Retinal pigment epithelial cell (primary cell): Measurements from ENCODE around the gene ECHS1.
"Not testable (repeated sequence)": the region's sequence is repeated elsewhere in the genome, so short reads cannot be mapped to it uniquely, and the experiment has no call there.

Experiments used
- DNase-seq: peaks from one replicate; pipeline ENCODE4 v3.0.0-alpha.2; 2010; ENCODE audit warnings: low read depth
- H3K4me3 ChIP-seq: 2 replicates; pipeline ENCODE4 v1.5.1; 2011; ENCODE audit warnings: mild to moderate bottlenecking, low read length, control low read depth, moderate library complexity
- CTCF ChIP-seq: conservative IDR thresholded peaks from 2 replicates; pipeline ENCODE4 v1.5.1; 2011; ENCODE audit warnings: low read depth, low read length, control low read depth, inconsistent platforms

Gene ECHS1

DNA sequence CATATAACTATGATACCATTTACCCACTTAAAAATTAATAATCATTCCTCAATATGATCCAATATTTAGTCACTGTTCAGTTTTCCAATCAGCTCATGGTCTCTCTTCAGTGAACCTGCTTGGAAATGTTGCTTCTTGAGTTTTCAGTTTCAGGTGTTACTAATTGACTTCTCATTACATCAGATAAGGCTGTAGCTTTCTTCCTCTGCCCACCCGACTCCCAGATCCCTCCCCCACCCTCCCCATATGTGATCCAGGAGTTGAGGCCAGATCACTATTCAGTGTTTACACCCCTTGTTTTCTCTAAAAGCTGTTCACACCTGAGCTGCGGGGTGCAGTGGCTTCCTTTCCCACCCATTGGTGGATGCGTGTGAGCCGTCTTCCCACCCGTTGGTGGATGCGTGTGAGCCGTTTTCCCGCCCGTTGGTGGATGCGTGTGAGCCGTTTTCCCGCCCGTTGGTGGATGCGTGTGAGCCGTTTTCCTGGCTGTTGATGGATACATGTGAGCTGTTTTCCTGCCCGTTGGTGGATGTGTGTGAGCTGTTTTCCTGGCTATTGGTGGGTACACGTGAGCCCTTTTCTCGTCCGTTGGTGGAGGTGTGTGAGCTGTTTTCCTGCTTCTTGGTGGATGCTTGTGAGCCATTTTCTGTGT lies 17.6 kb upstream of the ECHS1 start:
- H3K4me3 ChIP-seq: no peak overlapping the region
- TF ChIP-seq CTCF: no peak
- no peak for DNase-seq

- H3K4me3 ChIP-seq: no peak overlapping the region
- no peak for TF ChIP-seq CTCF
- DNase-seq: no peak
Observed at GRCh38 chr10:133388973-133389818, 16.0 kb upstream of the ECHS1 start.

DNA sequence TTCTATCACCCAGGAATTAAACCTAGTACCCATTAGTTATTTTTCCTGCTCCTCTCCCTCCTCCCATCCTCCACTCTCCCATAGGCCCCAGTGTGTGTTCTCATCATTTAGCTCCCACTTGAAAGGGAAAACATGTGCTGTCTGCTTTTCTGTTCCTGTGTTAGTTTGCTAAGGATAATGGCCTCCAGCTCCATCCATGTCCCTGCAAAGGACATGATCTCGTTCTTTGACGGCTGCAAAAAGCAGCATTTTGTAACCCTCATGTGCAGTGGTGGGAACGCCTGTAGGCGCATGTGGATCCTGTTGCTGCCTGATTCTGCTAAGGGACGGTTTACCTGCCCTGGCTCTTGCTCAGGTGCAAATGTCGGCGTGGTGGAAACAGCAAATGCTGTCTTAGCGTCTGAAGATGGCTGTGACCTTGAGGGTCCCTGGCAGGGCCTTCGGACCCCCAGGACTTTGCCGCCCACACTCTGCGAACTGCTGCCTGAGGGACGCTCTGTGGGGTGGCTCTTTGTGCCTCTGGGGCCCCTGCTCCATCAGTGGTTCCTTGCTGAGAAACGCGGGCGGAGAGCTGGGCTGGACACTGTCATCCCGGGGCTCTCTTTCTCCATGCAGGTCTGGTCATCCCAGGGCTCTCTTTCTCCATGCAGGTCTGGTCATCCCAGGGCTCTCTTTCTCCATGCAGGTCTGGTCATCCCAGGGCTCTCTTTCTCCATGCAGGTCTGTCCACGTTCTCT lies 15.2 kb upstream of the ECHS1 start:
- DNase-seq: no peak
- no peak for TF ChIP-seq CTCF
- no peak overlapping the region for H3K4me3 ChIP-seq

- H3K4me3 ChIP-seq, DNase-seq: not testable (repeated sequence)
Observed at GRCh38 chr10:133386951-133387350, 13.8 kb upstream of the ECHS1 start.

DNA sequence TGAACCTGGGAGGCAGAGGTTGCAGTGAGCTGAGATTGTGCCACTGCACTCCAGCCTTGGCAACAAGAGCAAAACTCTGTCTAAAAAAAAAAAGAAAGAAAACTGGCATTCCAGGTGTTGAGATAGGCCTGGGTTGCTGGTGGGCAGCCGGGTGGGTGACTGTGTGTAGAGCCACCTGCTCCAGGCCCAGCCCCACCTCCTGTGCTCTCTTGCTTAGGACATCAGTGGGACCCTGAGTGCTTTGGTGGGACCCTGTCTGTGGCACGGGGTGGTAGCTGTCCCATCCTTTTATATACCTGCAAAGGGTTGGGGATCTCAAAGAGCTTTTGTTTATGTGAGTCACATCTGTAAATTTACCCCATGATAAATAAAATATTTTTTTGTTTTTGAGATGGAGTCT lies 12.1 kb upstream of the ECHS1 start:
- no peak for DNase-seq
- no peak overlapping the region for H3K4me3 ChIP-seq
- TF ChIP-seq CTCF: no peak

DNA sequence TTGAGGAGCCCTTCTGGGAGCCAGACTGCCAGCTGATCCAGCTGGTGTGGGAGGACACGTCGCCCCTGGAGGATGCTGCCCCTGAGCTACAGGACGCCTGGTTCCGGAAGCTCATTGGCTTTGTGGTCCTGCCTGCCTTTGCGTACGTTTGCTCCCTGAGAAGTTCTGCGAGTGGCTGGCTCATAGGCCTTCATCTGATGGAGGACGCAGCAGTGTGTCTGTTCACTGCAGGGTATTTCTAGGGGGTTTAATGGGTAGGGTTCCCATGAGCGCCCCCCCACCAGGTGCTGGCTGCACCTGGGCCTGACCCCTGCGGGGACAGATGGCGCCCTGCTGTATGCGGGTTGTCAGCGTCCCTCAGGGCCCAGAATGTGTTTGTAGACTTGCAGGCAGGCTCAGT lies 10.9 kb upstream of the ECHS1 start:
- DNase-seq: no peak
- H3K4me3 ChIP-seq: no peak overlapping the region
- no peak for TF ChIP-seq CTCF

DNA sequence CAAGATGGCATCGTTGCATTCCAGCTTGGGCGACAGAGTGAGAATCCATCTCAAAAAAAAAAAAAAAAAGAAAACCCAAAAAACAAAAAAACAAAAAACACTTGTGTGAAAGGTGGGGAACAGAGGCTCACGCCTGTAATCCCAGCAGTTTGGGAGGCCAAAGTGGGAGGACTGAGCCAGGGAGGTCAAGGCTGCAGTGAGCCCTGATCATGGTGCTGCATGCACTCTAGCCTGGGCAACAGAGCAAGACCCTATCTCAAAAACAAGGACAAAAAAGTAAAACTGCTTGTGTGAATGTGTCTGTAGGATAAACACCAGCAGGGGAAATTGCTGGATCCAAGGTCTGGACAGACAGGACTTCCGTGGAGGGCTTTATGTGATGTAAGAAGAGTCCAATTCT lies 10.4 kb upstream of the ECHS1 start:
- no peak overlapping the region for H3K4me3 ChIP-seq
- TF ChIP-seq CTCF: no peak
- no peak for DNase-seq
